ENCODE data around the gene APBA3.

The APBA3 gene

DNA sequence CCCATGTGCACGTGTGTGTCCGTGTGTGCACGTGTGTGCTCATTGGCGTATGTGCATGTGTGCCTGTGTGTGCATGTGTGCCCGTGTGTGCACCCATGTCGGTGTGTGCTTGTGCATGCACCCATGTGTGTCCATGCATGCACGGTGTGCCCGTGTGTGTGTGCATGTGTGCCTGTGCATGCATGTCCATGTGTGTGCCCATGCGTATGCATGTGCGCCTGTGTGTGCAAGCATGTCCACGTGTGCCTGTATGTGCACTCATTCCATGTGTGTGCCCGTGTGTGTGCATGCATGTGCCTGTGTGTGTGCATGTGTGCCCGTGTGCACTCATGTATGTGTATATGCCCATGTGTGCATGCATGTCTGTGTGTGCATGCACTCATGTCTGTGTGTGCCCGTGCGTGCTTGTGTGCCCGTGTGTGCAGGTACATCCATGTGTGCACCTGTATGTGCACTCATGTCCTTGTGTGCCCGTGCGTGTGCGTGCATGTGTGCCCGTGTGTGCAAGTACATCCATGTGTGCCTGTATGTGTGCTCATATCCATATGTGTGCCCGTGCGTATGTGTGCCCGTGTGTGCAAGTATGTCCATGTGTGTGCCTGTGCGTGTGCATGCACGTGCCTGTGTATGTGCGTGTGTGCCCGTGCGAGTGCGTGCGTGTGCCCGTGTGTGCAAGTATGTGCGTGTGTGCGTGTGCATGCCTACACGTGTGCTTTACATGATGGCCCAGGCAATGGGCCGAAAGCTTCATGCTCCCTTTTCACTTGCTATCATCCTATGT lies 46.3 kb upstream of the APBA3 start:
- Histone ChIP-seq H3K9me3 (no peaks in the 10 kb centered on the region), H3K4me1 (no peaks in the 10 kb centered on the region), H3K27ac (no peak overlapping the region), H3K36me3 (no peaks in the 10 kb centered on the region), H3K4me3 (no peak overlapping the region), H3K27me3 (peaks cover 0 to 62% of the 10 kb centered on the region in 2 donors)
- no peak for DNase-seq
- TF ChIP-seq CTCF (IDR thresholded peaks at IDR 0.05) = no peak
- intact Hi-C loops (cut with DNase I; ENCODE audit: low total_unique reads) = no loop called here

DNA sequence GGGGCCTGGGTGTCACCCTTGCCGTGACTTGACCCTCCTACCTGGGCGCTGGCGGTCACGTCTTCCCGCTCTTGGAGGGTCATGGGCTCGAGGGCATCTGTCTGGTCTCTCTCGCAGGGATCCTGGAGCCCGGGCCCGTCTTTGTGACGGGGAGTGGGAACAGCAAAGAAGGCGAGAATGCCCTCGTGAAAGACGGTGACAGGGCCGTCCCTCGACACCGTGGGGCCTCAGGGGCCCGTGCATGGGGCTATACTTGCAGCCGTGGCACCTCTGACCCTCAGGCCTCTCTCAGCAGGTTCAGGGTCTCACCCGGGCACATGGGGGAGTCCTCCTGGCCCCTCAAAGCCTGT lies 45.6 kb upstream of the APBA3 start:
- DNase-seq = no peak
- Histone ChIP-seq H3K27me3 (peaks cover 0 to 62% of the 10 kb centered on the region in 2 donors), H3K4me1 (no peaks in the 10 kb centered on the region), H3K9me3 (no peaks in the 10 kb centered on the region), H3K36me3 (no peaks in the 10 kb centered on the region), H3K4me3 (no peak overlapping the region), H3K27ac (no peak overlapping the region)
- TF ChIP-seq CTCF (IDR thresholded peaks at IDR 0.05) = no peak
- intact Hi-C loops (cut with DNase I; ENCODE audit: low total_unique reads) = no loop called here

DNA sequence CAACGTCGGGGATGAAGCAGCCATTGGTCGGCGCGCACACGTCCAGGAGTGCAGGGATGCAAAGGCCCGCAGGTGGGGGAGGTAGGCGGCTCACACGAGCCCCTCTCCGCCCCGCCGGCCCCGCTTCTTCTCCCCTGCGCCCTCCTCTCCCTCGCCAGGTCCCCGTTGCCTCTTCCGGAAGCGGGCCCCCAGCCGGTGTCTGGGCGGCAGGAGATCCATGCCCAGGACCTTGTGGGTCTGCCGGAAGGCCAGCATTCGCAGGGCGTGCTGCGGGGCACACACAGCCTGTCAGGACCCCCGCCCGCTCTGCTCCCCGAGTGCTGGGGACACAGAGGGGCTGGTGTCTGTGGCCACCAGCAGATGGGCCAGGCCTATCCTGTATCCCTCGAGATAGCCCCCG lies 44.4 kb upstream of the APBA3 start:
- intact Hi-C loops (cut with DNase I; ENCODE audit: low total_unique reads) = no loop called here
- Histone ChIP-seq H3K27ac (no peak overlapping the region), H3K4me1 (peaks cover 0 to 12% (median 9%) of the 10 kb centered on the region in 4 donors), H3K27me3 (peaks cover 0 to 62% of the 10 kb centered on the region in 2 donors), H3K9me3 (no peaks in the 10 kb centered on the region), H3K4me3 (no peak overlapping the region), H3K36me3 (no peaks in the 10 kb centered on the region)
- no peak for TF ChIP-seq CTCF (IDR thresholded peaks at IDR 0.05)
- DNase-seq = no peak

DNA sequence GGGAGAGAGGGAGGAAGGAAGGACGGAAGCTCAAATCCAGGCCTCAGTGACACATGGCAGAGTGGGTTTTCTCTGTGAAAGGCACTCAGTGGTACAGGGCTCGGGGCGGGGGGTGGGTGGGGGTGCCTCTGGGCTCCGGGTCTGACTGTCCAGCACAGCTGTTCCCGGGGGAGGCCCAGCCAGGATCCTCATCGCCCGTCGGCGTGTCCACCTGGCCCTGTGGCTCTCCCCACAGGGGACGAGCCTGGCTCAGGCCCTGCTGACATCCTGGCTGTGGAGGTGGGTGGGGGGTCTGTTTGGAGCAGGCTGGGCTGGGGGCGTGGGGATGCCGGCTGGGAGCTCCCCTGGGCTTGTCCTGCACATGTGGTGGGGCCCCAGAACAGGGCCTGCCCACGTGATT lies 42.9 kb upstream of the APBA3 start:
- no peak for TF ChIP-seq CTCF (IDR thresholded peaks at IDR 0.05)
- H3K4me1 ChIP-seq = peaks cover 0 to 12% (median 9%) of the 10 kb centered on the region in 4 donors
- no peak for DNase-seq
- no peaks in the 10 kb centered on the region for H3K36me3 ChIP-seq
- H3K27ac ChIP-seq = no peak overlapping the region
- intact Hi-C loops (cut with DNase I; ENCODE audit: low total_unique reads) = no loop called here
- H3K4me3 ChIP-seq = no peak overlapping the region
- H3K9me3 ChIP-seq = no peaks in the 10 kb centered on the region
- H3K27me3 ChIP-seq = peaks cover 0 to 62% of the 10 kb centered on the region in 2 donors

GRCh38 chr19:3803986-3804385 lies 42.5 kb upstream of the APBA3 start:
- Histone ChIP-seq H3K9me3 (no peaks in the 10 kb centered on the region), H3K27ac (no peak overlapping the region), H3K27me3 (peaks cover 0 to 67% of the 10 kb centered on the region in 2 donors), H3K4me1 (peaks cover 0 to 12% (median 9%) of the 10 kb centered on the region in 4 donors), H3K36me3 (no peaks in the 10 kb centered on the region), H3K4me3 (no peak overlapping the region)
- no peak for DNase-seq
- TF ChIP-seq CTCF (IDR thresholded peaks at IDR 0.05) = no peak
- intact Hi-C loops (cut with DNase I; ENCODE audit: low total_unique reads) = no loop called here

Data from tibial artery (tissue), 4 donors.